C4-2B (cell line): ENCODE results near the gene PELI1.

ENCODE experiments used
- H3K27ac ChIP-seq: fragments of 450-650 bp; 2 replicates; pipeline ENCODE4 v1.5.1; 2017
- ZFX ChIP-seq: fragments of 450-650 bp; IDR thresholded peaks from 2 replicates; pipeline ENCODE4 v1.6.1; 2017
- TF ChIP-seq, protein P1 (sequence below): fragments of 450-650 bp; conservative IDR thresholded peaks from 2 replicates; pipeline ENCODE4 v1.5.1; 2017; ENCODE audit warnings: mild to moderate bottlenecking

The PELI1 gene

DNA sequence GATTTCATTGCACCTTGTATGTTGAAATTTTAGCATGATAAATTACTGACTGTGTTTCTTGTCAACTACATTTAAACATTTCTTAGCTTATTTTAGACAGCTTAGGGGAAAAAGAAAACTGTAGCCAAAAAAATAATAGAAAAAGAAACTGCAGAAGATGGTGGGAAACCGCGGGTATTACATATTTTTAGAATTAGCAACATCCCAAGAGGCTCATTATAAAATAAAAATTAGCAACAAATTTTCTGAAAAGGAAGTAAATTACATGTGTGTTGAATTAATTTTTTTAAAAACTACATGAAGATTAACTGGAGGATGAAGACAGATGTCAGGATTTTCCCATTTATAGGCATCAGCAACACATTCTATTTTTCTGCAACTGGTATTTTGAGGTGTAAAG is 4.3 kb downstream of the PELI1 start:
- TF ChIP-seq, protein P1, sequence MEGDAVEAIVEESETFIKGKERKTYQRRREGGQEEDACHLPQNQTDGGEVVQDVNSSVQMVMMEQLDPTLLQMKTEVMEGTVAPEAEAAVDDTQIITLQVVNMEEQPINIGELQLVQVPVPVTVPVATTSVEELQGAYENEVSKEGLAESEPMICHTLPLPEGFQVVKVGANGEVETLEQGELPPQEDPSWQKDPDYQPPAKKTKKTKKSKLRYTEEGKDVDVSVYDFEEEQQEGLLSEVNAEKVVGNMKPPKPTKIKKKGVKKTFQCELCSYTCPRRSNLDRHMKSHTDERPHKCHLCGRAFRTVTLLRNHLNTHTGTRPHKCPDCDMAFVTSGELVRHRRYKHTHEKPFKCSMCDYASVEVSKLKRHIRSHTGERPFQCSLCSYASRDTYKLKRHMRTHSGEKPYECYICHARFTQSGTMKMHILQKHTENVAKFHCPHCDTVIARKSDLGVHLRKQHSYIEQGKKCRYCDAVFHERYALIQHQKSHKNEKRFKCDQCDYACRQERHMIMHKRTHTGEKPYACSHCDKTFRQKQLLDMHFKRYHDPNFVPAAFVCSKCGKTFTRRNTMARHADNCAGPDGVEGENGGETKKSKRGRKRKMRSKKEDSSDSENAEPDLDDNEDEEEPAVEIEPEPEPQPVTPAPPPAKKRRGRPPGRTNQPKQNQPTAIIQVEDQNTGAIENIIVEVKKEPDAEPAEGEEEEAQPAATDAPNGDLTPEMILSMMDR = no peak
- TF ChIP-seq ZFX = no peak
- no peak overlapping the region for H3K27ac ChIP-seq

GRCh38 chr2:64137996-64138395 is 6.2 kb downstream of the PELI1 start:
- H3K27ac ChIP-seq = no peak overlapping the region

DNA sequence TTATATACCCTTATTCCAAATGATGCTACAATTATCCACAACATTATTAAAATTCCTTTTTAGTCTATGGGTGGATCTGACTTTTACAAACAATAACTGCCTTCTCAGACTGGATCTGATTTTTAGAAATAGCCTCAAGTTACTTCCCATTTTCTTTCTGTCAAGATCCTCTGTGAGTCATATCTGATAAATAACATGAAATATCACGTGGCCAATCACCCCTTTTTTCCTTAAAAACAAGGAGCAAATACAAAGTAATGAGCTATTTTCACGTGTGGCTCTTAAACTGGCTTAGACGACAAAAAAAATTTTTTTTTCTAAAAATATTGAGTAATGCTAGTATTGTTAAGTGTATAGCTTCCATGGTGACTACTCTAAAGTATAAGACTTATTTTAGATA is 6.7 kb downstream of the PELI1 start:
- TF ChIP-seq ZFX = no peak
- TF ChIP-seq, protein P1 = no peak
- no peak overlapping the region for H3K27ac ChIP-seq

More at GRCh38 chr2:64137996-64138395, 6.2 kb downstream of the PELI1 start:
- TF ChIP-seq, protein P1 = no peak
- no peak for TF ChIP-seq ZFX

DNA sequence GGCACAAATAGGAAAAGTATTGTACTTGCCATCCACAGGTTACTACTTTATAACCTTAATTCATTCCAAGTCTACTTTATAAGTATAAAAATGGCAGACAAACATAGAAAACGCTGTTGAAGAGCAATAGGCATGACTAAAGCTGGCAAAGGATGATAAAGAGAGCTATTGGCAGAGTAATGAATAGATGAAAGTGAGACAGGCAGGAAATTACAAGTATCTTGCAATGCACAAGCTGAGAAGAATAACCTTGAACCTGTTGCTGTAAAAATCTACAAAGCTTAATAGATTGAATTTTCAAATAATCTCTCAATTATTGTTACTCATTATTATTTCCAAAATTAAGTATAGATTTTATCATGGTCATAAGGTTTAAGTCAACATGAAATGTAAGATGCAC is 8.8 kb downstream of the PELI1 start:
- TF ChIP-seq ZFX = no peak
- TF ChIP-seq, protein P1 = no peak
- no peak overlapping the region for H3K27ac ChIP-seq

DNA sequence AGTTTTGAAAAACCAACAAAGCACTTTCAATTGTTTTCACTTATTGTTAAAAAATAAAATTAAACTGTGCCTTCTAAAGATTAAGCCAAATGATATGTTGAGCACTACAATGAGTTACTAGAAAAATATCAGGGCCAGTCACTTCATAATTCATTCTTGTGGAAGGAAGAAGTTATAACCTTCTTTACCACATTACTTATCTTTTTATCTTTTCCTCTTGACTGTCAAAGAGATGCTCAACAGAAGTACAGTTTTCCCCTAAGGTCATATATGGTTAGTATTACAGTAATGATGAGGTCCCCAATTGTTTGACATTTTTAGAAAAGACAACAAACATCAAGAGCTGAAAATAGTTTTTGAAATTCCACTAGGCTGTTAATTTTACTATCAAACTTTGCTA is 9.4 kb downstream of the PELI1 start:
- no peak overlapping the region for H3K27ac ChIP-seq
- TF ChIP-seq ZFX = no peak
- TF ChIP-seq, protein P1 = no peak

- no peak for TF ChIP-seq ZFX
- TF ChIP-seq, protein P1 = no peak
- no peak overlapping the region for H3K27ac ChIP-seq
Measured at GRCh38 chr2:64133828-64134227, 10.4 kb downstream of the PELI1 start.

- TF ChIP-seq, protein P1 = no peak
- no peak for TF ChIP-seq ZFX
- H3K27ac ChIP-seq = no peak overlapping the region
Measured at GRCh38 chr2:64133354-64133753, 10.9 kb downstream of the PELI1 start.
